ENCODE data around the gene VPS33A.
A peak's percentile ranks its signal among the peaks of the same experiment; 100 is the strongest.

VPS33A gene

GRCh38 chr12:122266230-122266901 is at the start of gene VPS33A:
Gene VPS33A (minus strand): TSS chr12:122266494. CDS start chr12:122266408, 86 bp downstream.
- Histone ChIP-seq H3K9me3 (ENCODE audit: severe bottlenecking) (no peaks in the 10 kb centered on the region), H3K4me1 (ENCODE audit: insufficient read depth, poor library complexity, severe bottlenecking) (no peaks in the 10 kb centered on the region), H3K4me3 (ENCODE audit: severe bottlenecking) (peak within 1 kb of the TSS; percentile 67), H3K36me3 (ENCODE audit: low read depth) (peaks cover 11% of the 10 kb centered on the region), H3K27ac (ENCODE audit: poor library complexity, severe bottlenecking) (peak within 1 kb of the TSS; percentile 55), H3K27me3 (ENCODE audit: insufficient read depth, poor library complexity, severe bottlenecking) (no peaks in the 10 kb centered on the region)
- peak; percentile 97 for DNase-seq (ENCODE audit: low spot score)
- TF ChIP-seq, protein P1, sequence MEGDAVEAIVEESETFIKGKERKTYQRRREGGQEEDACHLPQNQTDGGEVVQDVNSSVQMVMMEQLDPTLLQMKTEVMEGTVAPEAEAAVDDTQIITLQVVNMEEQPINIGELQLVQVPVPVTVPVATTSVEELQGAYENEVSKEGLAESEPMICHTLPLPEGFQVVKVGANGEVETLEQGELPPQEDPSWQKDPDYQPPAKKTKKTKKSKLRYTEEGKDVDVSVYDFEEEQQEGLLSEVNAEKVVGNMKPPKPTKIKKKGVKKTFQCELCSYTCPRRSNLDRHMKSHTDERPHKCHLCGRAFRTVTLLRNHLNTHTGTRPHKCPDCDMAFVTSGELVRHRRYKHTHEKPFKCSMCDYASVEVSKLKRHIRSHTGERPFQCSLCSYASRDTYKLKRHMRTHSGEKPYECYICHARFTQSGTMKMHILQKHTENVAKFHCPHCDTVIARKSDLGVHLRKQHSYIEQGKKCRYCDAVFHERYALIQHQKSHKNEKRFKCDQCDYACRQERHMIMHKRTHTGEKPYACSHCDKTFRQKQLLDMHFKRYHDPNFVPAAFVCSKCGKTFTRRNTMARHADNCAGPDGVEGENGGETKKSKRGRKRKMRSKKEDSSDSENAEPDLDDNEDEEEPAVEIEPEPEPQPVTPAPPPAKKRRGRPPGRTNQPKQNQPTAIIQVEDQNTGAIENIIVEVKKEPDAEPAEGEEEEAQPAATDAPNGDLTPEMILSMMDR (IDR thresholded peaks at IDR 0.05; ENCODE audit: poor library complexity, severe bottlenecking), result no peak
- ATAC-seq (ENCODE audit: low read depth), result peak; percentile 90

DNA sequence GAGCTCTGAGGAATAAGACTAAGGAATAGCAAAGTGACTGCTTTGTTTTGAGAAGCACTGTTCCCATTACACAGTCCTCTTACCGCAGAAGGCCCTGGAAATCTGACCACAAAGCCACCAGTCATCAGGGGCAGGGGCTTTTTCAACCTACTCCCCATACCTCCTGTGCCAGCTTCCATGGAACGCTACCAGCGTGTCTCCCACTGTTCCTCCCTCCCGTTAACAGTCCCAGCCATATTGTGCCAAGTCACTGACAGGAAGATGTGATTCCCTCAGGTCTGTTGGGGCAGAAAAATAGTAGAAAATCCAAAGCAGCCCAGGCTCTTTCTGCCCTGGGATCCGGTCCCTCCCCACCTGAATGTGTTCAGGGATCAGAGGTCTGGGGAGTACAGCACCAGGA is 46.6 kb upstream of the VPS33A start:
- ATAC-seq (ENCODE audit: low read depth) (no peak), DNase-seq (ENCODE audit: low spot score) (no peak)
- no peaks in the 10 kb centered on the region for H3K9me3 ChIP-seq (ENCODE audit: severe bottlenecking)
- H3K4me3 ChIP-seq (ENCODE audit: severe bottlenecking), result no peak overlapping the region
- peaks cover 53% of the 10 kb centered on the region for H3K36me3 ChIP-seq (ENCODE audit: low read depth)
- no peaks in the 10 kb centered on the region for H3K27me3 ChIP-seq (ENCODE audit: insufficient read depth, poor library complexity, severe bottlenecking)
- no peaks in the 10 kb centered on the region for H3K4me1 ChIP-seq (ENCODE audit: insufficient read depth, poor library complexity, severe bottlenecking)
- TF ChIP-seq, protein P1 (IDR thresholded peaks at IDR 0.05; ENCODE audit: poor library complexity, severe bottlenecking), result no peak
- no peak overlapping the region for H3K27ac ChIP-seq (ENCODE audit: poor library complexity, severe bottlenecking)

DNA sequence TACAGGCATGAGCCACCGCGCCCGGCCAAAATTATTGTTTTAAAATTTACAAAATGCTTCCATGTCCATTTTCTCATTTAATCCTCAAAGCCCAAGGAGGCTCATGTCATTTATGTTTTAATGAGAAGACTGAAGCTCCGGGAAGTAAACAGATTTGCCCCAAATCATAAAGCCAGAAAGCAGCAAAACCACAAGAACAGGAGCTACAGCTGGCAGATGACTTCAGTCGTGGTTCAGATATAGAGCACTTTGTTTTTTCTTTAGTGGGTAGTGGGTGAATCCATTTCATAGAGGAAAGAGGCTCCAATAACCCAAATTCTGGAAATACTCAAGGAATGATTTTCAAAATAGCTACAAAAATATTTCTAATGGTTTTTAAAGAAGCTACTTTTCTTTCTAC is 45.4 kb upstream of the VPS33A start:
- H3K36me3 ChIP-seq (ENCODE audit: low read depth), result peaks cover 49% of the 10 kb centered on the region
- H3K4me3 ChIP-seq (ENCODE audit: severe bottlenecking), result no peak overlapping the region
- no peak for ATAC-seq (ENCODE audit: low read depth)
- TF ChIP-seq, protein P1 (IDR thresholded peaks at IDR 0.05; ENCODE audit: poor library complexity, severe bottlenecking), result no peak
- no peaks in the 10 kb centered on the region for H3K4me1 ChIP-seq (ENCODE audit: insufficient read depth, poor library complexity, severe bottlenecking)
- H3K27ac ChIP-seq (ENCODE audit: poor library complexity, severe bottlenecking), result no peak overlapping the region
- no peaks in the 10 kb centered on the region for H3K27me3 ChIP-seq (ENCODE audit: insufficient read depth, poor library complexity, severe bottlenecking)
- no peak for DNase-seq (ENCODE audit: low spot score)
- H3K9me3 ChIP-seq (ENCODE audit: severe bottlenecking), result no peaks in the 10 kb centered on the region

- no peak overlapping the region for H3K27ac ChIP-seq (ENCODE audit: poor library complexity, severe bottlenecking)
- no peak overlapping the region for H3K4me3 ChIP-seq (ENCODE audit: severe bottlenecking)
- ATAC-seq (ENCODE audit: low read depth) (no peak), DNase-seq (ENCODE audit: low spot score) (no peak)
- H3K27me3 ChIP-seq (ENCODE audit: insufficient read depth, poor library complexity, severe bottlenecking), result no peaks in the 10 kb centered on the region
- TF ChIP-seq, protein P1 (IDR thresholded peaks at IDR 0.05; ENCODE audit: poor library complexity, severe bottlenecking), result no peak
- no peaks in the 10 kb centered on the region for H3K9me3 ChIP-seq (ENCODE audit: severe bottlenecking)
- peaks cover 43% of the 10 kb centered on the region for H3K36me3 ChIP-seq (ENCODE audit: low read depth)
- H3K4me1 ChIP-seq (ENCODE audit: insufficient read depth, poor library complexity, severe bottlenecking), result no peaks in the 10 kb centered on the region
Measured at GRCh38 chr12:122310626-122311333, 44.5 kb upstream of the VPS33A start.

Data from RWPE2 (cell line).